B cell (primary cell): Measurements from ENCODE around the gene C6orf118.

ENCODE experiments used
- CTCF ChIP-seq: fragments of 200-600 bp; IDR thresholded peaks from one replicate; pipeline ENCODE4 v1.8.0; 2022; ENCODE audit warnings: antibody characterized with exemption, mild to moderate bottlenecking
- EZH2 ChIP-seq: IDR thresholded peaks from 2 replicates; pipeline ENCODE4 v1.6.1; 2012; ENCODE audit warnings: borderline replicate concordance, low read depth, mild to moderate bottlenecking, moderate library complexity, low read length; ENCODE audit not compliant: insufficient read depth, poor library complexity, severe bottlenecking

GRCh38 chr6:165266191-165266590 lies 43.2 kb downstream of the C6orf118 start:
- no peak for TF ChIP-seq CTCF
- TF ChIP-seq EZH2: no peak
